Neural progenitor cell (in vitro differentiated cells): ENCODE results near the gene KREMEN2. TPM values are rescaled to one million over a fixed set of nuclear protein-coding genes. Genes with fewer than 3 reads are reported as not detected.

Experiments
- DNase-seq: peaks from one replicate; pipeline ENCODE4 v3.0.0-alpha.2; 2016; ENCODE audit warnings: low spot score
- H2AFZ ChIP-seq: fragments of 200-600 bp; sonication (generic); replicated peaks from 2 replicates; pipeline ENCODE4 v1.6.1; 2016; ENCODE audit warnings: antibody characterized with exemption
- H3F3A ChIP-seq: fragments of 200-600 bp; sonication (generic); 2 replicates; pipeline ENCODE4 v1.6.1; 2016; ENCODE audit warnings: antibody characterized with exemption, low read depth
- H3K27ac ChIP-seq: fragments of 200-600 bp; sonication (generic); 2 replicates; pipeline ENCODE4 v1.5.1; 2016; ENCODE audit warnings: mild to moderate bottlenecking
- H3K27me3 ChIP-seq: fragments of 200-600 bp; sonication (generic); 2 replicates; pipeline ENCODE4 v1.6.1; 2016; ENCODE audit warnings: mild to moderate bottlenecking, moderate library complexity
- H3K36me3 ChIP-seq: fragments of 200-600 bp; sonication (generic); 2 replicates; pipeline ENCODE4 v1.5.1; 2016
- H3K4me1 ChIP-seq: fragments of 200-600 bp; sonication (generic); 2 replicates; pipeline ENCODE4 v1.6.1; 2016; ENCODE audit warnings: mixed run types
- H3K4me2 ChIP-seq: fragments of 200-600 bp; sonication (generic); 2 replicates; pipeline ENCODE4 v1.6.1; 2016
- H3K4me3 ChIP-seq: fragments of 200-600 bp; sonication (generic); 2 replicates; pipeline ENCODE4 v1.5.1; 2016
- H3K79me2 ChIP-seq: fragments of 200-600 bp; sonication (generic); 2 replicates; pipeline ENCODE4 v1.6.1; 2016; ENCODE audit warnings: low read depth
- H3K9ac ChIP-seq: fragments of 200-600 bp; sonication (generic); 2 replicates; pipeline ENCODE4 v1.6.1; 2016
- H3K9me3 ChIP-seq: fragments of 200-600 bp; sonication (generic); 2 replicates; pipeline ENCODE4 v1.5.1; 2016; ENCODE audit warnings: low read depth
- H4K20me1 ChIP-seq: fragments of 200-600 bp; sonication (generic); 2 replicates; pipeline ENCODE4 v1.6.1; 2016; ENCODE audit warnings: low read depth
- H3K27ac Mint-ChIP-seq: 3 replicates; pipeline ENCODE4 v1.8.0; 2021; ENCODE audit warnings: mixed read lengths
- H3K27me3 Mint-ChIP-seq: 2 replicates; pipeline ENCODE4 v1.8.0; 2022; ENCODE audit warnings: low read depth, mild to moderate bottlenecking, inconsistent platforms, moderate library complexity, mixed read lengths; ENCODE audit not compliant: insufficient read depth
- H3K36me3 Mint-ChIP-seq: 3 replicates; pipeline ENCODE4 v1.8.0; 2021; ENCODE audit warnings: mixed read lengths
- H3K4me1 Mint-ChIP-seq: 3 replicates; pipeline ENCODE4 v1.8.0; 2021; ENCODE audit warnings: mixed read lengths
- H3K4me3 Mint-ChIP-seq: 3 replicates; pipeline ENCODE4 v1.8.0; 2021; ENCODE audit warnings: mild to moderate bottlenecking, moderate library complexity, mixed read lengths
- H3K9me3 Mint-ChIP-seq: 3 replicates; pipeline ENCODE4 v1.8.0; 2020; ENCODE audit warnings: mixed read lengths
- EZH2 ChIP-seq: fragments of 200-600 bp; sonication (generic); IDR thresholded peaks from 2 replicates; pipeline ENCODE4 v1.6.1; 2017; ENCODE audit warnings: antibody characterized with exemption, mild to moderate bottlenecking, moderate library complexity
- EZH2phosphoT487 ChIP-seq: fragments of 200-600 bp; sonication (generic); IDR thresholded peaks from 2 replicates; pipeline ENCODE4 v1.6.1; 2017; ENCODE audit warnings: antibody characterized with exemption
- total RNA-seq: library from RNA; depleted of rRNA; stranded (reverse); fragments of >200 nt; gene quantifications from 2 replicates; pipeline ENCODE4 v1.2.3, GENCODE V29; 2015; ENCODE audit warnings: low replicate concordance
- TF ChIP-seq, protein P1 (sequence below): fragments of 200-600 bp; sonication (generic); IDR thresholded peaks from 2 replicates; pipeline ENCODE4 v1.5.1; 2017; ENCODE audit warnings: antibody characterized with exemption, mild to moderate bottlenecking

The KREMEN2 gene
- total RNA-seq, 1 donor from 2014 or later: 0.51 TPM

DNA sequence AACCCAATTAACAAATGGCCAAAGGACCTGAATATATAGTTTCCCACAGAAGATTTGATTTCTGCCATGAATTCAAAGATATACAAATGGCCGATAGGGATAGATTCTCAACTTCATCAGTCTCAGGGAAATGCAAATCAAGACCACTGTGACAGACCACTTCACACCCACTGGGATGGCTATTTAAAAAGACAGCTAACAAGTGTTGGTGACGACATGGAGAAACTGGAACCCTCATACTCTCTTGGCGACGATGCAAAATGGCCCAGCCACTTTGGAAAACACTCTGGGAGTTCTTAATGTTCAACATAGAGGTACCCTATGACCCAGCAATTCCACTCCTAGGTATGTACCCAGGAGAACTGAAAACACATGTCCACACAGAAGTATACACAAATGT is 17.4 kb upstream of the KREMEN2 start:
- Histone ChIP-seq H3K27ac (no peak overlapping the region), H2AFZ (no peak overlapping the region), H3K79me2 (no peaks in the 10 kb centered on the region), H3K27me3 (no peaks in the 10 kb centered on the region), H4K20me1 (no peaks in the 10 kb centered on the region), H3K36me3 (no peaks in the 10 kb centered on the region), H3K4me1 (no peaks in the 10 kb centered on the region), H3K9ac (no peak overlapping the region), H3K4me2 (no peak overlapping the region), H3K9me3 (no peaks in the 10 kb centered on the region), H3F3A (no peaks in the 10 kb centered on the region), H3K4me3 (no peak overlapping the region)
- DNase-seq: no peak
- Mint-ChIP-seq H3K4me3 (no peak overlapping the region), H3K4me1 (no peaks in the 10 kb centered on the region), H3K27me3 (peaks cover 3% of the 10 kb centered on the region), H3K27ac (no peak overlapping the region), H3K9me3 (no peaks in the 10 kb centered on the region), H3K36me3 (peaks cover 16% of the 10 kb centered on the region)
- TF ChIP-seq EZH2 (no peak), EZH2phosphoT487 (no peak)
- TF ChIP-seq, protein P1, sequence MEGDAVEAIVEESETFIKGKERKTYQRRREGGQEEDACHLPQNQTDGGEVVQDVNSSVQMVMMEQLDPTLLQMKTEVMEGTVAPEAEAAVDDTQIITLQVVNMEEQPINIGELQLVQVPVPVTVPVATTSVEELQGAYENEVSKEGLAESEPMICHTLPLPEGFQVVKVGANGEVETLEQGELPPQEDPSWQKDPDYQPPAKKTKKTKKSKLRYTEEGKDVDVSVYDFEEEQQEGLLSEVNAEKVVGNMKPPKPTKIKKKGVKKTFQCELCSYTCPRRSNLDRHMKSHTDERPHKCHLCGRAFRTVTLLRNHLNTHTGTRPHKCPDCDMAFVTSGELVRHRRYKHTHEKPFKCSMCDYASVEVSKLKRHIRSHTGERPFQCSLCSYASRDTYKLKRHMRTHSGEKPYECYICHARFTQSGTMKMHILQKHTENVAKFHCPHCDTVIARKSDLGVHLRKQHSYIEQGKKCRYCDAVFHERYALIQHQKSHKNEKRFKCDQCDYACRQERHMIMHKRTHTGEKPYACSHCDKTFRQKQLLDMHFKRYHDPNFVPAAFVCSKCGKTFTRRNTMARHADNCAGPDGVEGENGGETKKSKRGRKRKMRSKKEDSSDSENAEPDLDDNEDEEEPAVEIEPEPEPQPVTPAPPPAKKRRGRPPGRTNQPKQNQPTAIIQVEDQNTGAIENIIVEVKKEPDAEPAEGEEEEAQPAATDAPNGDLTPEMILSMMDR: no peak

DNA sequence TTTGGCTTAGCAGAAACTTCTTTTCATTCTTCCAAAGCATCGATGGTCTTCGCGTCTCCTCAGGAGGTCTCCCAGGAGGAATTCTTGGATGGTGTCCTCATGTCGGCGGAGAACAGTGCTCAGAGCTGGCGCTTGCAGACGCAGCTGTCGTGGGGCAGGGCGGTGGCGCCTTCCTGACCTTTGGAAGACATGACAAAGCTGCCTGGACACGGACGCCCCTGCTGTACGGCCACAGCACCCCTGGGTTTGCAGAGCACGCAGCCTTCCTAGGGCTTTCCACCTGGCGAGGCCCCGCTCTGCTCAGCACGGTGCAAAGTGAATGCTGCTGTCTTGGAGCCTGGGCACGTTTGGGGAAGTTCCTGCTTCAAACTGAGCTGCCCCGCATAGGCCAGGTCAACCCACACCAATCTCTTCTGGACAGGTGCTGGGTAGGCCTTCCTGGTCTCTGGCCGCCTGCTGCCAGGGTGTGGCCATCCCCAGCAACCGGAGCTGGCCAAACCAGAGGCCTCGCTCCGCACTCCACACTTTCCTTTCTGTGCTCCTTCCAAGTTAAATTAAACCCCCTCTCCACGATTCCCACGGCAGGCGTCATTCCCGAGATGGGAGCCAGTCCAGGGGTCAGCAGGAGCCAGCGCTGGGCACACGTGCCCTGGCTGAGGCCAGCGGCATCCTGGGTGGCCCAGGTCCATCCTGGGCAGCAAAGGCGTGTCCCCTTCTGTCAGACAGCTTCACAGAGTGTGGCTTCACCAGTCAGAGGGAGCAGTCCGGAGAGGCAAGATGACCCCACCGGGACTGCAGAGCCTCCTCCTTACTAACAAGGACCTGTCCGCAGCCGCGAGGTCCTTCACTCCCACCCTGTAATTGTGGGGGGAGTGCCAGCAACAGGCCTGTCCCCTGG is 15.0 kb upstream of the KREMEN2 start:
- Histone ChIP-seq H3K79me2 (no peaks in the 10 kb centered on the region), H3K27me3 (no peaks in the 10 kb centered on the region), H3K36me3 (no peaks in the 10 kb centered on the region), H3K4me3 (no peak overlapping the region), H3F3A (no peaks in the 10 kb centered on the region), H3K9ac (no peak overlapping the region), H3K9me3 (no peaks in the 10 kb centered on the region), H3K27ac (no peak overlapping the region), H4K20me1 (no peaks in the 10 kb centered on the region), H3K4me2 (no peak overlapping the region), H3K4me1 (no peaks in the 10 kb centered on the region), H2AFZ (no peak overlapping the region)
- H3K4me1 Mint-ChIP-seq: peaks cover 2% of the 10 kb centered on the region
- H3K4me3 Mint-ChIP-seq: no peak overlapping the region
- peaks cover 10% of the 10 kb centered on the region for H3K36me3 Mint-ChIP-seq
- no peaks in the 10 kb centered on the region for H3K9me3 Mint-ChIP-seq
- H3K27ac Mint-ChIP-seq: no peak overlapping the region
- no peak for DNase-seq
- TF ChIP-seq EZH2phosphoT487 (no peak), EZH2 (no peak)
- TF ChIP-seq, protein P1: no peak
- peaks cover 5% of the 10 kb centered on the region for H3K27me3 Mint-ChIP-seq

DNA sequence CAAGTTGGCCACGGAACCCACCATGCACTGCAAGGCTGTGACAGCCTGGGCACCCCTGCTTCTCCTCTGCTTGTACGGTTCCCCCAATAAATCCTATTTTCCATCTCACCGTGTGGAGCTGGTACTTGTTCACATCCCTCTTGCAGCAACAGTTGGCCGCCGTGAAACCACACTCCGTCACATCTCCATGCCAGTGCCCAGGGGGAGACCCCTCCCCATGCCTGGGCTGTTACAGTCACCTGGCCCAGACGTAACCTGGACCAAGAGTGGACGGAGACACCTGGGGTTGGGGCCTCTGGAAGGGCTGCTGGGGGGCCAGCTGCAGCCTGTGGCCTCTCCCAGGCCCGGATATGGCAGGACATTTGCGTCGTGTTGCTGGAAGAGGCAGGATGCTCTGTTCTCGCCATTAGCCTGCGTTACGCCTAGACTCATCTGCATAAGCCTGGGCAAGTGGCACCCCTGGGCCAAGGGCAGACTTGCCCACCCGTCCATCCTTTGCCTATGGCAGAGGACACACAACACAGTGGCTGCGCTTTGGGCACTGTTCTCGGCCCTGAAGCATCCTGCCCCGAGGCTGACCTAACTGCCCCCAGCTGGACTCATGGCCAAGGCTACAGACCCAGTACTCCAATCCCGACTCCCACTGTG is 14.2 kb upstream of the KREMEN2 start:
- H3K4me1 Mint-ChIP-seq: peaks cover 5% of the 10 kb centered on the region
- peaks cover 10% of the 10 kb centered on the region for H3K36me3 Mint-ChIP-seq
- Histone ChIP-seq H3K27ac (no peak overlapping the region), H3K9ac (no peak overlapping the region), H3K9me3 (no peaks in the 10 kb centered on the region), H3K79me2 (no peaks in the 10 kb centered on the region), H3K4me2 (no peak overlapping the region), H2AFZ (no peak overlapping the region), H3K4me1 (no peaks in the 10 kb centered on the region), H3K27me3 (no peaks in the 10 kb centered on the region), H4K20me1 (no peaks in the 10 kb centered on the region), H3F3A (no peaks in the 10 kb centered on the region), H3K36me3 (no peaks in the 10 kb centered on the region), H3K4me3 (no peak overlapping the region)
- no peak for DNase-seq
- no peak overlapping the region for H3K4me3 Mint-ChIP-seq
- no peaks in the 10 kb centered on the region for H3K9me3 Mint-ChIP-seq
- TF ChIP-seq, protein P1: no peak
- TF ChIP-seq EZH2 (no peak), EZH2phosphoT487 (no peak)
- H3K27ac Mint-ChIP-seq: no peak overlapping the region
- peaks cover 5% of the 10 kb centered on the region for H3K27me3 Mint-ChIP-seq
